GM12874 (cell line): ENCODE measurements around the gene LDLRAD4.

Experiments used
- CTCF ChIP-seq: IDR thresholded peaks from 2 replicates; pipeline ENCODE4 v1.5.1; 2011; ENCODE audit warnings: low read depth, mild to moderate bottlenecking, control low read depth, low read length, moderate library complexity; ENCODE audit not compliant: insufficient read depth

Gene LDLRAD4

GRCh38 chr18:13522861-13523660 lies 304.5 kb downstream of the LDLRAD4 start:
- no peak for TF ChIP-seq CTCF

GRCh38 chr18:13524054-13524453 lies 305.5 kb downstream of the LDLRAD4 start:
- no peak for TF ChIP-seq CTCF

- TF ChIP-seq CTCF, result no peak
These were observed 306.3 kb downstream of the LDLRAD4 start for GRCh38 chr18:13524811-13525210.

- no peak for TF ChIP-seq CTCF
These were observed 306.9 kb downstream of the LDLRAD4 start for GRCh38 chr18:13525381-13526029.

- TF ChIP-seq CTCF, result no peak
These were observed 308.0 kb downstream of the LDLRAD4 start for GRCh38 chr18:13526519-13526918.

GRCh38 chr18:13527256-13527655 lies 308.7 kb downstream of the LDLRAD4 start:
- no peak for TF ChIP-seq CTCF

GRCh38 chr18:13527730-13528129 lies 309.2 kb downstream of the LDLRAD4 start:
- TF ChIP-seq CTCF, result no peak
